GM23248 (cell line): Measurements from ENCODE around the gene CD58.

Source experiments
- EZH2 ChIP-seq: fragments of 200-600 bp; sonication (generic); IDR thresholded peaks from 2 replicates; pipeline ENCODE4 v1.6.1; 2018; ENCODE audit warnings: antibody characterized with exemption, mild to moderate bottlenecking; ENCODE audit not compliant: insufficient read depth, poor library complexity, severe bottlenecking
- EZH2phosphoT487 ChIP-seq: fragments of 200-600 bp; sonication (generic); IDR thresholded peaks from 2 replicates; pipeline ENCODE4 v1.6.1; 2018; ENCODE audit warnings: antibody characterized with exemption, moderate library complexity, mild to moderate bottlenecking, low read depth; ENCODE audit not compliant: insufficient read depth

GRCh38 chr1:116493036-116493435 is 77.8 kb downstream of the CD58 start:
- TF ChIP-seq EZH2: no peak
- TF ChIP-seq EZH2phosphoT487: no peak
